Measurements from ENCODE around the gene CCN6.

CCN6 gene

DNA sequence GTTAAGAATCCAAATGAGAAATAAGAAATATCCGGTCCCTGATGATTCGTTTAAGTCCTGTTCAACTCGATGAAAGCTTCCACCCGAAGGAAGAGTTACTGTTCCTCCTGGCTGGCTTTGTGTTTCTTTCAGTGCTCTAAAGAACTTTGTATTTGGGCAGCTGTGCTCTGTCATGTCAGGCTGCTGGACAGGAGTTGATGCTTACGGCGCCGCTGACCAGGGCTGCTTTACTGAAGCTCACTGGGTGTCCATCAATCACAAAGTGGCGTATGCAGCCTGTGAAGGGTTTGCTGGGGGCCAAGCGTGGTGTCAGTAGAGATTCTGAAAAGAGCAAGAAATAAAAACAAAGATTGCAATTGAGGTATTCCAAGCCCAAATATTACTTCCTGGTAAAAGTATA is 55.4 kb downstream of the CCN6 start:
- in situ Hi-C loops (cut with MboI; ENCODE audit: low sequenced_read_pairs), result no loop called here

DNA sequence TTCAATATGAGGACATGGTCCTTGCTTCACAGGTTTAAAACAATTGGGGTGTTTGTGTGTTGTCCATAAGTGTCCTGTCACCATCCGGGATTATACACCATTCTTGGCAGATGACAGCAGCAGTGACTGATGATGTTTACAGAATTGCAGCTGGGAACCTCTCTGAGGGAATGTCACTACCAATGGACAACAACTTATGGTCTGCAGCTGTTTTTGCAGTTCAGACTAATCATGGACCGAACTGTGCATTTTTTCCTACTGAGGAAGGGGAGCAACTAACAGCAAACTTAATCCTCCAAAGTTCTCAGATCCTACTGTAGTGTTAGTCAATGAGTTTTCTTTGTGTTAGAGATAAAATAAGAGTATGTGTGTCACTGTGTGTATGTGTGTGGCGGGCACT is 59.5 kb downstream of the CCN6 start:
- in situ Hi-C loops (cut with MboI; ENCODE audit: low sequenced_read_pairs), result no loop called here

DNA sequence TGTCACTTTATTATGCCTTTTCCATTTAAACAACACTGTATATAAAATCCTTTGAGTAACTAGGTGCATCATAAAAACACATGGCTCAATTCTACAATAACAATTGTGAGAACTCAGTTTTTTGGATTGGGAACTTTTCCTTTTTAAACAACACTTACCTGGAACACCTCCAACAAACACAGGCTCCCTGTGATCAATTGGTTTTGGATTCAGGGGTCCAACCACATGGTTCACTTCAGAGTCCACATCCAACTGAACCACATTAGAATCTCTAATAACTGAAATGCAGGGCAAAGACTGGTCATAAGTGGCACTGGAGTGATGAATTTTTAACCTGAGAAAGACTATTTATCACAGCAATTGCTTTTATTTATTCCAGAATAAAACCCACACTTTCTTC is 60.0 kb downstream of the CCN6 start:
- in situ Hi-C loops (cut with MboI; ENCODE audit: low sequenced_read_pairs), result no loop called here

- in situ Hi-C loops (cut with MboI; ENCODE audit: low sequenced_read_pairs), result no loop called here
Measured at GRCh38 chr6:112114577-112115223, 60.8 kb downstream of the CCN6 start.

DNA sequence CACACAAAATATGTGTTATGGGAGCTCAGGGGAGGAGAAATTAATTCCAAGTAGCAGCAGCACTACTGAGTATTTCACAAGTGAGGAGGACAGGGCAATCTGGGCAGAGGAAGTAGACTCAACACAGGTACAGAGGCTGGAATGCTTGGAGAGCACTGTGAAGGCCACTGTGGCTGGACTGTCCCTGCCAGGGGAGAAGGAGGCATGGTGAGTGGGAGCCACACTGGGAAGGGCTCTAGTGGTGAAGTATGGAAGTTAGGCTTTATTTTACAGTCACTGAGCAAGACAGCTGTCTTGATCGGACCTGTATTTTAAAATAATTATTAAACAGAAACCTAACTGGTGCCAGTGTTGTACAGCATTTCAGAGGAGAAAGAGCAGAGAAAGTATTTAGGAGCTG is 62.3 kb downstream of the CCN6 start:
- in situ Hi-C loops (cut with MboI; ENCODE audit: low sequenced_read_pairs), result no loop called here

- in situ Hi-C loops (cut with MboI; ENCODE audit: low sequenced_read_pairs), result no loop called here
Measured at GRCh38 chr6:112117554-112117953, 63.6 kb downstream of the CCN6 start.

DNA sequence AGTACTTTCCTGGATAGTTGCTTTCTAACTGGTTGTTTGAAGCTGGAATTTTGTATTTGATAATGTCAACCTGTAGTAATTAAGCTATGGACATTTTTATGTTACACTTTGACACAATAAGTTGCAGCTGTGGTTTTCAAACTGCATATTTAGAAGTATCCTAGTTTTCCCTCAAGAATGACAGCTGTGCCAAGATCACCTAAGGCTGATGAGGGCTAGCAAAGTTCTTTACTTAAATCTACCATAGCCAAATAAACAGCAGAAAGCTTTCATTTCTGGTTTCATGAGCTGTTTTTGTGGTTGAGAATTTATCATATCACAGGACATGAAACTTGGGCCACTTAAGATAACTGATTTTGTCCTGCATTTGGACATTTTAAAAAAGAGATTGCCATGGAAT is 64.1 kb downstream of the CCN6 start:
- in situ Hi-C loops (cut with MboI; ENCODE audit: low sequenced_read_pairs), result no loop called here
